Vagina (tissue), 2 donors: ENCODE data around the gene RHOD. TPM values are rescaled to one million over a fixed set of nuclear protein-coding genes. Genes with fewer than 3 reads are reported as not detected.

Experiments used
- DNase-seq, 2 donors: peaks; one replicate each; pipeline ENCODE4 v3.0.0-alpha.2; 2017; ENCODE audit errors: extremely low spot score in 2 of 2
- H3K27ac ChIP-seq: fragments of 200-600 bp; sonication (generic); one replicate; pipeline ENCODE4 v1.5.1; 2019
- H3K27me3 ChIP-seq: fragments of 200-600 bp; sonication (generic); one replicate; pipeline ENCODE4 v1.5.1; 2019
- H3K36me3 ChIP-seq, 2 donors: fragments of 200-600 bp; sonication (generic); one replicate each; pipeline ENCODE4 v1.5.1; 2017 to 2019
- H3K4me1 ChIP-seq: fragments of 200-600 bp; sonication (generic); one replicate; pipeline ENCODE4 v1.5.1; 2019
- H3K4me3 ChIP-seq, 2 donors: fragments of 200-600 bp; sonication (generic); 1 replicate in 1 of 2; 2 replicates in 1 of 2; pipeline ENCODE4 v1.5.1; 2016 to 2019
- H3K9me3 ChIP-seq: fragments of 200-600 bp; sonication (generic); one replicate; pipeline ENCODE4 v1.5.1; 2019
- POLR2A ChIP-seq, 2 donors: fragments of 450-650 bp; IDR thresholded peaks; one replicate each; pipeline ENCODE4 v1.6.1; 2017; ENCODE audit warnings: antibody characterized with exemption in 2 of 2, mild to moderate bottlenecking in 2 of 2, moderate library complexity in 2 of 2
- POLR2AphosphoS5 ChIP-seq, 2 donors: sonication (generic); formaldehyde crosslinking; IDR thresholded peaks; one replicate each; pipeline ENCODE4 v1.9.0; 2017; ENCODE audit warnings: antibody characterized with exemption in 2 of 2, mild to moderate bottlenecking in 2 of 2, low read depth in 1 of 2; ENCODE audit not compliant: insufficient read depth in 1 of 2
- intact Hi-C: fragments of 100-400 bp; cut with DNase I; formaldehyde crosslinking; loops from one replicate; pipeline ENCODE4 v1.15.1; 2023
- total RNA-seq: library from RNA; depleted of rRNA; stranded (reverse); fragments of >200 nt; gene quantifications from one replicate; pipeline ENCODE4 v1.2.3, GENCODE V29; 2016
- TF ChIP-seq, protein P1 (sequence below), 3 experiments: fragments of 450-650 bp in 2 of 3; fragments of 200-600 bp in 1 of 3; sonication (generic) in 1 of 3; IDR thresholded peaks; one replicate each; pipeline ENCODE4 v1.5.1; 2017 to 2019; ENCODE audit warnings: antibody characterized with exemption in 3 of 3, mild to moderate bottlenecking in 2 of 3, moderate library complexity in 2 of 3

Gene RHOD
- total RNA-seq, 1 donor from 2014 or later, result 26.5 TPM

DNA sequence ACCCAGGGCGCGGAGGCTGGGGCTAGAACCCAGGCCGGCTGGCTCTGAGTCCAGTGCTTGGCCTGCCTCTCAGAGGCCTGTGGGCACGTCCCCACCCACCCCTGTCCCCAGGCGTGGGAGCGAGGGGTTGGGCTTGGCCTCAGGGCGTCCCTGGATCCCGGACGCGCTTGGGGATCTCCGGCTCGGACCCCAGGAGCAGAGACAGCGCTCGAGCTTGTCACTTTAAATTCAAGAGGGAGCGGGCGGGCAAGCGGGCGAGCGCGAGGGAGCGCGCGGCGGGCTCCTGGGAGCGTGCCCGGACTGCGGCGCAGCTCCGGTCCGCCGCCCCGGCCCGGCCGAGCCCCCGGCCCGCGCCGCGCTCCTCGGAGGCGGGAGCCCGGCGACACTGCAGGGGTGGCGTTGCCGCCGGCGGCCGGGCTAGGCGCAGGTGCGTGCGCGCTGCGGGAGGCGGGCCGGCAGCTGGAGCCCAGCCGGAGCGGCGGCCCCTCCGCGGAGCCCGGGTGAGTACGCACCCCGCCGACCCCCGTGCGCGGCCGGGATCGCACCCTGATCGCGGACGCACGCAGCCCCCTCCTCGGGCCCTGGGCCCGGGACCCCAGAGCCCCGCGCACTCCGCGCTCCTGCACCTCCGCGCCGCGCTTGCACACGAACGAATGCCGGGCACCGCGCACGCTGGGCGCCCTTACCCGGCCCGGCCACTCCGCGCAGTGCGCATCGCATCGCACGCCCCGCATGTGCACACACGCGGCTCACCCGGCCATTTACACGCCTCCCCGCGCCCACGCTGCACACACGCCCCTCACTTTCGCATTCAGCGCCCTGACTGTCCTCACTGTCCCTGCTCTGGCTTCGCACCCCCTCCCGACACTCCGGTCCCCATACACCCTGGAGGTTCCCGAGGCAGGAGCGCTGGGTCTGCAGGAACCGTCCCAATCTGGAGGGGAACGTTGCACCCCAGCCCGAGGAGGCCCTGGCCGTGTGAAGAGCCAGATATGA lies 33.4 kb upstream of the RHOD start, which contains the start of gene SYT12:
TSS of gene SYT12 (plus strand) at position 174 of the 996 bp plus-strand sequence. CDS start 7,011 bp downstream, outside the sequence.
- TF ChIP-seq, protein P1, sequence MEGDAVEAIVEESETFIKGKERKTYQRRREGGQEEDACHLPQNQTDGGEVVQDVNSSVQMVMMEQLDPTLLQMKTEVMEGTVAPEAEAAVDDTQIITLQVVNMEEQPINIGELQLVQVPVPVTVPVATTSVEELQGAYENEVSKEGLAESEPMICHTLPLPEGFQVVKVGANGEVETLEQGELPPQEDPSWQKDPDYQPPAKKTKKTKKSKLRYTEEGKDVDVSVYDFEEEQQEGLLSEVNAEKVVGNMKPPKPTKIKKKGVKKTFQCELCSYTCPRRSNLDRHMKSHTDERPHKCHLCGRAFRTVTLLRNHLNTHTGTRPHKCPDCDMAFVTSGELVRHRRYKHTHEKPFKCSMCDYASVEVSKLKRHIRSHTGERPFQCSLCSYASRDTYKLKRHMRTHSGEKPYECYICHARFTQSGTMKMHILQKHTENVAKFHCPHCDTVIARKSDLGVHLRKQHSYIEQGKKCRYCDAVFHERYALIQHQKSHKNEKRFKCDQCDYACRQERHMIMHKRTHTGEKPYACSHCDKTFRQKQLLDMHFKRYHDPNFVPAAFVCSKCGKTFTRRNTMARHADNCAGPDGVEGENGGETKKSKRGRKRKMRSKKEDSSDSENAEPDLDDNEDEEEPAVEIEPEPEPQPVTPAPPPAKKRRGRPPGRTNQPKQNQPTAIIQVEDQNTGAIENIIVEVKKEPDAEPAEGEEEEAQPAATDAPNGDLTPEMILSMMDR (IDR thresholded peaks at IDR 0.05), result no peak
- TF ChIP-seq POLR2AphosphoS5 (IDR thresholded peaks at IDR 0.05; ENCODE audit: insufficient read depth in 1 of 2, low read depth in 1 of 2), result no peak
- TF ChIP-seq POLR2A (IDR thresholded peaks at IDR 0.05), result no peak
- no peak for DNase-seq
- H3K4me1 ChIP-seq, result peaks cover 21% of the 10 kb centered on the region
- H3K4me3 ChIP-seq, result peak within 1 kb of the TSS; percentile 32 to 54
- H3K27me3 ChIP-seq, result no peaks in the 10 kb centered on the region
- intact Hi-C loops, result no loop called here
- no peaks in the 10 kb centered on the region for H3K9me3 ChIP-seq
- H3K27ac ChIP-seq, result no peak within 1 kb of the TSS
- no peaks in the 10 kb centered on the region for H3K36me3 ChIP-seq

DNA sequence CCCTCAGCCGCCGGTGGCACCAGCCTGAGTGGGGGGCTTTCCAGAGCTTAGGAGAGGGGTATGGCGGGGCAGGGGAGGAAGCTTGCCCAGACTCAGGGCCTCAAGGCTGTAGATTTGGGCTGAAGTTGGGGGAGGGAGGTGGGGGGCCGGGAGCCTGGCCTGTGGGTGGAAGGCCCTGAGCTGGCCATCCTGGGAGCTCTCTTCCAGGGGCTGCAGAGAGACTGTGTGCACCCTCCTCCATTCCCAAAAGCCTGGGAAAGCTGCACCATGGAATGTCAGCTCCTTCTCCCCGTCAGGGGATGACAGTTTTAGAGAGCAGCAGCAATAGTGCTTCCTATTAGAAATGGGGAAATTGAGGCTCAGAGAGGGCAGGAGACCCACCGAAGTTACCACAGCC lies 32.7 kb upstream of the RHOD start:
- Histone ChIP-seq H3K27me3 (no peaks in the 10 kb centered on the region), H3K27ac (no peak overlapping the region), H3K4me3 (peak overlapping the region; percentile 32 to 54), H3K36me3 (no peaks in the 10 kb centered on the region), H3K9me3 (no peaks in the 10 kb centered on the region), H3K4me1 (peaks cover 21% of the 10 kb centered on the region)
- TF ChIP-seq POLR2AphosphoS5 (IDR thresholded peaks at IDR 0.05; ENCODE audit: insufficient read depth in 1 of 2, low read depth in 1 of 2) (no peak), POLR2A (IDR thresholded peaks at IDR 0.05) (no peak)
- TF ChIP-seq, protein P1 (IDR thresholded peaks at IDR 0.05), result no peak
- intact Hi-C loops, result no loop called here
- no peak for DNase-seq

DNA sequence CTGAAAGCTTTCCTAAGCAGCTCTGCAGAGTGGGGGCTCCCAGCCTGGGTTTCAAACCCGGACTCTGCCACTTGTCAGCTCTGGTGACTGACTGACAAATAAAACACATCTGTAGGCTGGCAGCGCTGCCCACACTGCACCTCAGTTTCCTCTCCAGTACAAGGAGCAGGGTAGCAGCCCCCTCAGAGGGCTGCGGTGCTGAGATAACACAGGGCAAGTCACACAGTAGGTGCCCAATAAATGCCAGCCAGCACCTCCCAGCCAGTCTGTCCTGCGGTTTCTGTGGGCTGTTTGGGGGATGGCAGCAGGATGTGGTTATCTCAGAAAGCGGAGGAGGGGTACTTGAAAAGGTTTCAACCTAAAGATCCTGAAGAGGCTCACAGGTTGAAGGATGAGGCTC lies 32.2 kb upstream of the RHOD start:
- intact Hi-C loops, result no loop called here
- no peaks in the 10 kb centered on the region for H3K36me3 ChIP-seq
- TF ChIP-seq, protein P1 (IDR thresholded peaks at IDR 0.05), result no peak
- no peak for TF ChIP-seq POLR2A (IDR thresholded peaks at IDR 0.05)
- no peak for TF ChIP-seq POLR2AphosphoS5 (IDR thresholded peaks at IDR 0.05; ENCODE audit: insufficient read depth in 1 of 2, low read depth in 1 of 2)
- H3K27ac ChIP-seq, result no peak overlapping the region
- H3K27me3 ChIP-seq, result no peaks in the 10 kb centered on the region
- H3K9me3 ChIP-seq, result no peaks in the 10 kb centered on the region
- no peak overlapping the region for H3K4me3 ChIP-seq
- no peak for DNase-seq
- H3K4me1 ChIP-seq, result peaks cover 21% of the 10 kb centered on the region

DNA sequence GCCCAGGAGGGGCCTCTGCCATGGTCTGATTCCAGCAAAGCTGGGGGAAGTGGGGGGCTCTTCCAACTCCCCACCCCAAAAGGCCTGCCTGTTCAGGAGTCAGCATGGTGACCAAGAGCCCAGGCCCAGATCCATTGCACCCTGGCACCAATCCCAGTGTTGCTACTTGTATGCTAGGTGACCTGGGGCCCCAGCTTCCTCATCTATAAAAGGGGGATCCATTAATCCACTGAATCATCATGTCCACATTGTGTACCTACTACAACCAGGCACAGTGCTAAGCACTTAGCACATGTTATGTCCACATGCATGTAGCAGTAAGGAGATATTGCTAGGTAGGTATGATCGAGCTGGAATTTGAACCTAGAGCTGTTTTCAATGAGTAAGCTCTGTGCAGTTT lies 31.7 kb upstream of the RHOD start:
- Histone ChIP-seq H3K36me3 (no peaks in the 10 kb centered on the region), H3K27me3 (no peaks in the 10 kb centered on the region), H3K9me3 (no peaks in the 10 kb centered on the region), H3K4me3 (no peak overlapping the region), H3K27ac (no peak overlapping the region), H3K4me1 (peaks cover 21% of the 10 kb centered on the region)
- DNase-seq, result no peak
- no peak for TF ChIP-seq POLR2AphosphoS5 (IDR thresholded peaks at IDR 0.05; ENCODE audit: insufficient read depth in 1 of 2, low read depth in 1 of 2)
- intact Hi-C loops, result no loop called here

DNA sequence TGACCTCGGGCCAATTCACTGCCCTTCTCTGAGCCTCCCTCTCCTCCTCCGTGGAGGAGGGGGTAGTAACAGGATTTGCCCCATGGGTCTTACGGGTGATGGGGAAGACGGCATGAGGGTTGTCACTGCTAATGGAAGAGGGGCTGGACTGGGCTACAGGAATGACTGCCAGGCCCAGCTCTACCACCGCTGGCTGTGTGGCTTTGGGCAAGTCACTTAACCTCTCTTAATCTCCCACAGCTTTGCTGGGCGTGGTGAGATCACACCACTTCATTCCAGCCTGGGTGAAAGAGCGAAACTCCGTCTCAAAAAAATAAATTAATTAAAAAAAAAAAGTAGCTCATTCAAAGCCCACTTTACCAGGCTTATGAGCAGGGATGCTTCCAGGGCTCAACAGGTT lies 30.9 kb upstream of the RHOD start:
- H3K4me3 ChIP-seq, result no peak overlapping the region
- H3K36me3 ChIP-seq, result no peaks in the 10 kb centered on the region
- no peaks in the 10 kb centered on the region for H3K27me3 ChIP-seq
- no peaks in the 10 kb centered on the region for H3K9me3 ChIP-seq
- TF ChIP-seq POLR2A (IDR thresholded peaks at IDR 0.05), result no peak
- TF ChIP-seq, protein P1 (IDR thresholded peaks at IDR 0.05), result no peak
- no peak for TF ChIP-seq POLR2AphosphoS5 (IDR thresholded peaks at IDR 0.05; ENCODE audit: insufficient read depth in 1 of 2, low read depth in 1 of 2)
- no peak for DNase-seq
- H3K4me1 ChIP-seq, result peaks cover 21% of the 10 kb centered on the region
- H3K27ac ChIP-seq, result no peak overlapping the region
- intact Hi-C loops, result no loop called here
